GM12892 (cell line): ENCODE measurements around the gene COA7.

Experiments
- POLR2A ChIP-seq: IDR thresholded peaks from 2 replicates; pipeline ENCODE4 v1.6.1; 2011; ENCODE audit warnings: low read depth, low read length, control low read depth
- POLR2AphosphoS5 ChIP-seq: IDR thresholded peaks from 2 replicates; pipeline ENCODE4 v1.6.1; 2011; ENCODE audit warnings: low read depth, low read length, control low read depth

- TF ChIP-seq POLR2AphosphoS5: no peak
- TF ChIP-seq POLR2A: no peak
Measured at GRCh38 chr1:52663716-52664115, 34.4 kb downstream of the COA7 start.
